Middle frontal gyrus (tissue), 1 donor: ENCODE measurements around the gene PELO.

Experiments
- DNase-seq: peaks from one replicate; pipeline ENCODE4 v3.0.0-alpha.2; 2015; ENCODE audit warnings: low spot score; ENCODE audit errors: extremely low spot score

Gene PELO

DNA sequence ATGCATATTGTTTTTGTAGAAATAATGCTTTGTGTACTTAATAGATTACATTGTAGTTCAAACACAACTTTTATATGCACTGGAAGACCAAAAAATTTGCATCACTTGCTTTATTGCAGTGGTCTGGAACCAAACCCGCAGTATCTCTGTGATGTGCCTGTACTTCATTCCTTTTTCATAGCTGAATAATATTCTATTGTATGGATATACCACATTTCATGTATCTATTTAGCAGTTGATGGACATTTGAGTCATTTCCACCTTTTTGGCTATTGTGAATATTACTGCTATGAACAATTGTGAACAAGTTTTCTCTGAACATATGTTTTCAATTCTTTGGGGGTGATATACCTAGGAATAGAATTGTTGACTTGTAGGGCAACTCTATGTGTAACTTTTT is 40.1 kb downstream of the PELO start:
- no peak for DNase-seq

DNA sequence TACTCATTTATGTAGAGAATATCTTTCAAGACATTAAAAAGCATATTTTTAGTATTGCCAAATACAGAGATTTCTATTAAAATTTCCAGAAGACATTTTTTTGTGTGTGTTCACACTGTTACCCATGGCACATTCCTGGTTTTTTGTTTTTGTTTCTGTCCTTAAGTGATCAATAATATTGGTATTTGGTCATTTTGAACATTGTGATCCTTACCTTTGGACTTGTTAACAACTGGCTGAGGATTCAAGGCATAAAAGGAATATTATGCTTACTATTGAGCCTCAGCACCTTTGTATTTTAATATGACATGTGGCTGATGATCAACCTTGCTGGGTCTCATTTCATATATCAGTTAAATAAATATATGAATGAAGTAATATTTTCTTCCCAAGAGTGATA is 41.9 kb downstream of the PELO start:
- DNase-seq: no peak

DNA sequence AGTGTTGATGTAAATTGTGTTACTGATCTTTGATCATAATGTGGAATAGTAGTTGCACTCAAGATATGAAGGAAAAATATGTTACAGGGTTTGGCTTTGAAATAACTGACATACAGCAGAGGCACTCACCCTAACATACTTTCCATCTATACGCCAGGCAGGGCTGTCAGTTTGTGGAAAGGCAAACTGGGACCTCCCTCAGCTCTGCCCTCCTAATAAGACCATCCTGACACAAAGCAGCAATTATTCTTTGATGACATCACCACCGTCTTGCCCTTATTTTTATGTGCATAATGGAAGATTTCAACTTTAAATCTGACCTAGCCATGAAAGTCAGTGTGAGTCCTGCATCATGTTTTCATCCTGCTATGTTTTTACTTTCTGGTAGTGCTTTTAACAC is 42.9 kb downstream of the PELO start:
- no peak for DNase-seq

DNA sequence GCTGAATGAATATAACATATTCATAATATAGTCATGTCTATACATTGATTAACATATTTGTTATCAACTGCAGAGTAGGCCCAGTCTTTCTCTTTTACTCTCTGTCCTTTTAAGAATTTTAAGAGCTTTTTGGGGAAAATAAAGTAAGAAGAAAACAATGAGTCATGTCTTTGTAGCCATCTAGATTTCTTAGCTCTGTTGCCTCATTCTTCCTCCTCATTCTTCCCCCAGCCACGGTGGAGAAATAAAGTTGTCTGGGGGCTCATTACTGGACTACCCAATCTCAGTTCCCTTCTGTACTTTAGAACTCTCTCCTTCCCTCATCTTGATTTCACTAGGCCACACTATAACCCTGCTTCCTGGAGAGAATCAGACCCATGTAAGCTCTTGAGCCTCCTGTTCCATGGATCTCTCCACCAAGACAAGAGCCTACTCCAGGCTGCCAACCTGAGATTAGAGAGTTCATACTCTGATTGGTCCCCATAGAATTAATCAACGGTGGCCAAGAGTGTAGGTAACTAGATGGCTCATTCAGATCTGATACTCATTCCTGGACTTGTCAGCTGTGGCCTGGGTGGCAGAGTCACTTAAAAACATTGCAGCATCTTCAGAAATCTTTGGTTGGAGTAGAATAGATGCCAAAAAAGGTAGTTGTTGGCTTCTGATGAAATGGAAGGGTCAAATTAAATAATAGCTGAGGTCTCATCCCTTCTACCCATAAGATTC is 44.2 kb downstream of the PELO start:
- DNase-seq: no peak

DNA sequence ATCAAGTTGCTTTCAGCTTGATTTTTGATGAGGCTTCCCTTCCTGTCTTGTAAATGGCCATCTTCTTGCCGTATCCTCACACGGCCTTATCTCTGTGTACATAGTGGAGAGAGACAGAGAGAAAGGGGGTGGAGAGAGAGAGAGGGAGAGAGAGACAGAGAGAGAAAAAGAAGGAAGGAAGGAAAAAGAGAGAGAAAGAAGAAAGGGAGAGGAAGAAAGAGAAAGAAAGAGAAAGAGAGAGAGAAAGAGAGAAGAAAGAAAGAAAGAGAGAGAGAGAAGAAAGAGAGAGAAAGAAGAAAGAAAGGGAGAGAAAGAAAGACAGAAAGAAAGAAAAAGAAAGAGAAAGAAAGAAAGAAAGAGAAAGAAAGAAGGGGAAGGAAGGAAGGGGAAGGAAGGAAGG is 46.6 kb downstream of the PELO start:
- DNase-seq: no peak

DNA sequence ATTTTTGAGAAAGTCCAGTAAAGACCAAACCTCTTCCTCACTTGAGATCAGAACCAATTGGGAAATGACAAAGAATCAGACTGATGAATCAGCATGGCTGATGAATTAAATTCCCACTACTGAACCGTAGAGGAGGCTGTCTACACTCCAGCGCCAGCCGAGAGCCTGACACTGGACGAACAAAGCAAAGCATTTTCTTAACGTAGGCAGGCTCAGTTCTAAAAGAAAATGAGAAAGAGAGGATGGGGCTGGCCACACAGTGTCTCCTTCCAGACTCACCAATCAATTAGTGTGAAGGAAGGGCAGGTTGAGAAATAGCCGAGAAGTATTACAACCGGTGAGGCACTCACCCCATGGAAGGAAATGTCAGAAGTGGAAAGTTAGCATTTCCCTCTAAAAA is 49.4 kb downstream of the PELO start:
- no peak for DNase-seq
